Measurements from ENCODE around the gene SLC4A2.

The SLC4A2 gene

GRCh38 chr7:151061213-151062110, 2.1 kb downstream of the SLC4A2 start:
- no peak for DNase-seq

- DNase-seq, result peak; percentile 39
Observed at GRCh38 chr7:151062111-151062398, 2.7 kb downstream of the SLC4A2 start.

DNA sequence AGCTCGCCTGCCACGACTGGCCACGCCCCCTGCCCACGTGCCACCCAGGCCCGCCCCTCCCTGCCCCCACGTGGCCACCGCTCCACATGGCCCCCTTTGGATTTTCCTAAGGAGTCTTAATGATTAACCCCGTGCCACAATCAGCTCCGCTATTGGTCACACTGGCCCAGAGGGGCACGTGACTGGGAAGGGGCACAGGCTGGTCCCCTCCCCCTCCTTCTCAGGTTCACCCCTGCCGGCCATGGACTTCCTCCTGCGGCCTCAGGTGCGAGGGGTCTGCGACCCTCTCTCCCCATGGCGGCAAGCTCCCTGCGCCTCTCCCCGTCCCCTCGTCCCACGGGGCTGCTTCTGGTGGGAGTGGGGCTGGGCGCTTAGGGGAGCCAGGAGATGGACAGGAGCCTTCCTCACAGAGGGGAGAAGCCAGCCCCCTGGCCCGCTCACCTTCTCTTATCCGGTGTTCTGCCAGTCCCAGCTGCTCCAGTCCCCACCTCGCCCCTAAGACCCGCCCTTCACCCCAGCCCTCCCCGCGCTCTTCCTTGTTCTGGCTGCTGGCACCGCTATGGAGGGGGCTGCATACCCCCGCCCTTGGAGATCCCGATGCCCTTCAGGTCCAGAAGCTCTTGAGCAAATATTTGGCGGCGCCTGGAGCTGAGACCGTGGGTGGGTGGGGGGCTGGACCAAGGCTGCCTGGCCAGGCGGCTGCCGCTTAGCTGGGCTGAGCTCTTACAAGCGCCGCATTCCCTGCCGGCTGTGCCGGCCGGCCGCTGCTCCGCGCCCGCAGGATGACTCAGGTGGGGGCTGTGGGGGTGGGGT, 3.2 kb downstream of the SLC4A2 start:
- peak; percentile 72 for DNase-seq

DNA sequence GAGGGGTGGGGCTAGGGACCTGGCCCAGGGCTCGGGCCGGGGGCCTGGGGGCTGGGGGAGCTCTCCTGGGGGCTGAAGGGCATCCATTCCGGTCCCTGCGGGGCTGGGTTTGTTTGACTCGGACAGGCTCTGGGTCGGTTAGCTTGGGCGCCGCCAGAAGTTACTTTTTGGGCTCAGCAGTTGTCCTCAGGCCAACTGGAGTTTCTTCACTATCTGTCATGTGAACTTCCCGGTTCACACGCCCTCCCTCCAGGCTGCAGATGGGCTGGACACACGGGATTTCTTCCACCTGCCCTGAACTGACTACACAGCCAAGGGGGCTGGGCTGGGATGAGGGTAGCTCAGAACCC, 3.8 kb downstream of the SLC4A2 start:
- no peak for DNase-seq

- DNase-seq, result no peak
Observed at GRCh38 chr7:151064454-151064853, 5.1 kb downstream of the SLC4A2 start.

- DNase-seq, result no peak
Observed at GRCh38 chr7:151064993-151065392, 5.6 kb downstream of the SLC4A2 start.

GRCh38 chr7:151065516-151065915, 6.1 kb downstream of the SLC4A2 start:
- DNase-seq, result no peak

- DNase-seq, result no peak
Observed at GRCh38 chr7:151066273-151066974, 7.0 kb downstream of the SLC4A2 start.

- DNase-seq, result no peak
Observed at GRCh38 chr7:151068069-151068773, 8.8 kb downstream of the SLC4A2 start.

GRCh38 chr7:151069841-151070573, 10.6 kb downstream of the SLC4A2 start:
- DNase-seq, result no peak

GRCh38 chr7:151070574-151070960, 11.2 kb downstream of the SLC4A2 start:
- no peak for DNase-seq

DNA sequence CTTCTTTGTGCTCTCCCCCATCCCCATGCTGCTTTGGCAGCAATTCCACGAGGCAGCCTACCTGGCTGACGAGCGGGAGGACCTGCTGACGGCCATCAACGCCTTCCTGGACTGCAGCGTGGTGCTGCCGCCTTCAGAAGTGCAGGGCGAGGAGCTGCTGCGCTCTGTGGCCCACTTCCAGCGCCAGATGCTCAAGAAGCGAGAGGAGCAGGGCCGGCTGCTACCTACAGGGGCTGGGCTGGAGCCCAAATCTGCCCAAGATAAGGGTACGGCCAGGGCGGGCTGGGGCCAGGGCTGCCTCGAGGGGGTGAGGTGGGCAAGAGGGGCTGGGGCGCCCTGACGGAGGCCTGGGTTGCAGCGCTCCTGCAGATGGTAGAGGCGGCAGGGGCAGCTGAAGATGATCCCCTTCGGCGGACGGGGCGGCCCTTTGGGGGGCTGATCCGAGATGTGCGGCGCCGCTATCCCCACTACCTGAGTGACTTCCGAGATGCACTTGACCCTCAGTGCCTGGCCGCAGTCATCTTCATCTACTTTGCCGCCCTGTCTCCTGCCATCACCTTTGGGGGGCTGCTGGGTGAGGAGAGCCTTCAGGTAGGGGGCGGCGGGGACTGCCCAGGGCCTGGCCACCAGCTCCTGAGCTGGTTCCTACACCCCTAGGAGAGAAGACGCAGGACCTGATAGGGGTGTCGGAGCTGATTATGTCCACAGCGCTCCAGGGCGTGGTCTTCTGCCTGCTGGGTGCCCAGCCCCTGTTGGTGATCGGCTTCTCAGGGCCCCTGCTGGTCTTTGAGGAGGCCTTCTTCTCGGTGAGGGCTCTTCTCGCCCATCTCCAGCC, 11.9 kb downstream of the SLC4A2 start:
- no peak for DNase-seq

DNA sequence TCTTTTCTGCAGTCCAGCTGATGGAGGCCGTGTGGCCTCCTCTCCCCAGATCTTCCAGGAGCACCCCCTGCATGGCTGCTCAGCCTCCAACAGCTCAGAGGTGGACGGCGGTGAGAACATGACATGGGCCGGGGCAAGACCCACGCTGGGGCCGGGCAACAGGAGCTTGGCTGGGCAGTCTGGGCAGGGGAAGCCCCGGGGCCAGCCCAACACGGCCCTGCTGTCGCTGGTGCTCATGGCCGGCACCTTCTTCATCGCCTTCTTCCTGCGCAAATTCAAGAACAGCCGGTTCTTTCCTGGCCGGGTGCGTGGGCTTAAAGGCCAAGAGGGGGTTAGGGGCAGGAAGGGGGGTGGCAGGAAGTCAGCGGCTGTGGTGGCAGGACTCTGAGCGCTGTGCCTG, 14.6 kb downstream of the SLC4A2 start:
- no peak for DNase-seq

GRCh38 chr7:151074817-151075661, 15.7 kb downstream of the SLC4A2 start:
- DNase-seq, result no peak

DNA sequence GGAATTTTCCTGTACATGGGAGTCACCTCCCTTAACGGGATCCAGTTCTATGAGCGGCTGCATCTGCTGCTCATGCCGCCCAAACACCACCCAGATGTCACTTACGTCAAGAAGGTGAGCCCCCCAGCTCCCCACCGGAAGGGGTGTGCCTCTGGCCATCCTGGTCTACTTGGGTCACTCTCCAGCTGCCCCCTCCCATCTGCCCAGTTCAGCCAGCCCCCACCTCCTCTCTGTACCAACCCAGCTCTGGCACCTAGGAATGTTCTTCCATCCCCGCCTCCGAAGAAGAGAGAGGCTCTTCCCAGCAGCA, 16.2 kb downstream of the SLC4A2 start:
- DNase-seq, result no peak

DNA sequence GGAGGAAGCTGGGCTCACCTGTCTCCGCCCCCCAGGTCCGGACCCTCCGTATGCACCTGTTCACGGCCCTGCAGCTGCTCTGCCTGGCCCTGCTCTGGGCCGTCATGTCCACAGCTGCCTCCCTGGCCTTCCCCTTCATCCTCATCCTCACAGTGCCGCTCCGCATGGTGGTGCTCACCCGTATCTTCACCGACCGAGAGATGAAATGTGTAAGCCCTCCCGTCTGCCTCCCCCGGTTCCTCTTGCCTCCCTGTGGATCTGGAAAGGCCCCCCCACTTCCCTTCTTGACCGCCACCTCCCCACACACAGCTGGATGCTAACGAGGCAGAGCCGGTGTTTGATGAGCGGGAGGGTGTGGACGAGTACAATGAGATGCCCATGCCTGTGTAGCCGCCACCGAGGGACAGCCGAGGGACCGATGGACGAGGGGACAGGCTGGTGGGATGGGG, 16.6 kb downstream of the SLC4A2 start:
- DNase-seq, result no peak

- no peak for DNase-seq
Observed at GRCh38 chr7:151076863-151077704, 17.7 kb downstream of the SLC4A2 start.

DNA sequence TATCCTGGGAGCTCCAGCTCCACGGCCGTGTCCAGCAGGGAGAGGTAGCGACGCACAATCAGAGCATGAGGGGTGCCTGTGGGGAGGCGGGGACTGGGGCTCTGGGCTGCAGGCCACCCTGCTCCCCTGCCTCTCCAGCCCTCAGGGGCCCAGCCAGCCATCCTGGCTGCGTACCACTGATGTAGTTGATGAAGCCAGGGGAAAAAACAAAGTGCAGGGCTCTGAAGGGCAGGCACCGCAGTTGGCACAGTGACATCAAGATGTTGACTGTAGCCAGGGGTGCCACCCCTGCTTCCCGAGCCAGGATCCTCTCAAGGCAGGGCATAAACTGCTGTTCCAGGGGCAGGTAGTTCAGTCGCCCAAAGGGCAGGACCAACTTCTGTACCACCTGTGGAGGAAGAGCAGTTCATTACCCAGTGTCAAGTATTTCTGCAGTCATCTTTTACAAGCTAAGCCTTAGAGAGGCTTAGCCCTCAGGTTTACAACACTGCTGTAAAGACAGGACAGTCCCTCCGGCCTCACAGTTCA, 18.4 kb downstream of the SLC4A2 start:
- no peak for DNase-seq
